ENCODE measurements around the gene SEZ6. TPM values are rescaled to one million over a fixed set of nuclear protein-coding genes. Genes with fewer than 3 reads are reported as not detected.

Gene SEZ6
- polyA plus RNA-seq, 2 donors, result not detected

DNA sequence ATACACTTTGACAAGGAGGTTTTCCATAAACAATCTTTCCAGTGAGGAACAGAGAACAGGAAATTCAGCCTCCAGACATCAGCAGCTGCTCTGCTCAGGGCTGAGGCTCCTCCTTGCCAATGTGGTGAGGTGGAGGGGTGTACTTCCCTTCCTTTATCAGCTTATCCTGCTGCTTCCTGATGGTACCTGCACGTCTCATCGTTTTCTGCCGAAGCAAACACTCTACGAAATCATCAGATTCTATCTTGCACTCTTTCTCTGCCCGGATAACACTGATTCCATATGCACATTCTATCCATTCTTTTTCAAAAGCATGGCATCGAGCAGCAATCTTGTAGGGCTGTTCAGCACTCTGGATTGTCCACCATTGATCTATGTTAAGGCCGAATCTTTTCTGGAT, 15.4 kb upstream of the SEZ6 start:
- no peak overlapping the region for H3K27ac ChIP-seq (ENCODE audit: low read depth in 2 of 2, low read length in 1 of 2)
- 74 to 75% methylated on average over 7 of the region's 7 CpGs for WGBS, 2 donors
- H3K36me3 ChIP-seq (ENCODE audit: control insufficient read depth in 2 of 2, insufficient read depth in 2 of 2, low read length in 1 of 2), result no peaks in the 10 kb centered on the region
- no peaks in the 10 kb centered on the region for H3K9me3 ChIP-seq (ENCODE audit: control insufficient read depth in 2 of 2, insufficient read depth in 1 of 2, low read depth in 1 of 2, low read length in 1 of 2)
- peaks cover 4 to 6% of the 10 kb centered on the region in 2 donors for H3K4me1 ChIP-seq (ENCODE audit: control insufficient read depth in 2 of 2, insufficient read depth in 2 of 2, low read length in 1 of 2)
- peaks cover 0 to 10% of the 10 kb centered on the region in 2 donors for H3K27me3 ChIP-seq (ENCODE audit: control insufficient read depth in 1 of 2, insufficient read depth in 2 of 2, low read length in 2 of 2)
- no peak overlapping the region for H3K4me3 ChIP-seq (ENCODE audit: low read depth in 1 of 2, low read length in 2 of 2)

DNA sequence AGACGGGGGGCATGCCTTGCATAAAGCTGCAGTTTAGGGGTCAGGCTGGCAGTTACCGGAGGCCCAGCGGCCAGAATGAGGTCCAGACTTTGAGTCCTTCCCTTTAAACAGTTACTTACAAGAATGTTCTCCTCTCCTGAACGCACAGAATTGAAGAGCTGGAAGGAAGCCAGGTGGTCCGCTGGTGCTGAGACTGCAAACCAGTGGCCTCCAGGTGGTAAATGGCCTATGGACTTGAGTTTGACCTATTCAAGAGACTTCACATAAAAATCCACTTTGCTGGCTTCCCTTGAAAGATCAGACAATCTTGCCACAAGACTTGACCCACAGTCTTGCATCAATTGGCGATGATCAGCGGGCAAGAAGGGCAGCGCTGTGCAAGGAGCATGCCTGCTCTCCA, 14.7 kb upstream of the SEZ6 start:
- peaks cover 0 to 10% of the 10 kb centered on the region in 2 donors for H3K27me3 ChIP-seq (ENCODE audit: control insufficient read depth in 1 of 2, insufficient read depth in 2 of 2, low read length in 2 of 2)

GRCh38 chr17:29019475-29020181, 13.8 kb upstream of the SEZ6 start:
- no peak overlapping the region for H3K27ac ChIP-seq (ENCODE audit: low read depth in 2 of 2, low read length in 1 of 2)
- peaks cover 4 to 6% of the 10 kb centered on the region in 2 donors for H3K4me1 ChIP-seq (ENCODE audit: control insufficient read depth in 2 of 2, insufficient read depth in 2 of 2, low read length in 1 of 2)
- H3K36me3 ChIP-seq (ENCODE audit: control insufficient read depth in 2 of 2, insufficient read depth in 2 of 2, low read length in 1 of 2), result no peaks in the 10 kb centered on the region
- peaks cover 0 to 10% of the 10 kb centered on the region in 2 donors for H3K27me3 ChIP-seq (ENCODE audit: control insufficient read depth in 1 of 2, insufficient read depth in 2 of 2, low read length in 2 of 2)
- WGBS, 2 donors, result 7 to 12% methylated on average over 35 to 39 of the region's 39 CpGs
- peak overlapping the region in 1 of 2 donors; percentile 1 for H3K4me3 ChIP-seq (ENCODE audit: low read depth in 1 of 2, low read length in 2 of 2)
- H3K9me3 ChIP-seq (ENCODE audit: control insufficient read depth in 2 of 2, insufficient read depth in 1 of 2, low read depth in 1 of 2, low read length in 1 of 2), result no peaks in the 10 kb centered on the region

More for the DNA sequence above, 14.7 kb upstream of the SEZ6 start:
- Histone ChIP-seq H3K4me1 (ENCODE audit: control insufficient read depth in 2 of 2, insufficient read depth in 2 of 2, low read length in 1 of 2) (peaks cover 4 to 6% of the 10 kb centered on the region in 2 donors), H3K9me3 (ENCODE audit: control insufficient read depth in 2 of 2, insufficient read depth in 1 of 2, low read depth in 1 of 2, low read length in 1 of 2) (no peaks in the 10 kb centered on the region), H3K36me3 (ENCODE audit: control insufficient read depth in 2 of 2, insufficient read depth in 2 of 2, low read length in 1 of 2) (no peaks in the 10 kb centered on the region), H3K27ac (ENCODE audit: low read depth in 2 of 2, low read length in 1 of 2) (no peak overlapping the region), H3K4me3 (ENCODE audit: low read depth in 1 of 2, low read length in 2 of 2) (no peak overlapping the region)
- 81% methylated on average over 8 of the region's 8 CpGs for WGBS, 2 donors

- Histone ChIP-seq H3K4me3 (ENCODE audit: low read depth in 1 of 2, low read length in 2 of 2) (peak overlapping the region in 1 of 2 donors; percentile 1), H3K9me3 (ENCODE audit: control insufficient read depth in 2 of 2, insufficient read depth in 1 of 2, low read depth in 1 of 2, low read length in 1 of 2) (no peaks in the 10 kb centered on the region), H3K36me3 (ENCODE audit: control insufficient read depth in 2 of 2, insufficient read depth in 2 of 2, low read length in 1 of 2) (no peaks in the 10 kb centered on the region), H3K27me3 (ENCODE audit: control insufficient read depth in 1 of 2, insufficient read depth in 2 of 2, low read length in 2 of 2) (peaks cover 0 to 10% of the 10 kb centered on the region in 2 donors), H3K4me1 (ENCODE audit: control insufficient read depth in 2 of 2, insufficient read depth in 2 of 2, low read length in 1 of 2) (peaks cover 4 to 6% of the 10 kb centered on the region in 2 donors), H3K27ac (ENCODE audit: low read depth in 2 of 2, low read length in 1 of 2) (no peak overlapping the region)
- 56 to 59% methylated on average over 6 of the region's 6 CpGs for WGBS, 2 donors
These were observed 13.1 kb upstream of the SEZ6 start for GRCh38 chr17:29018788-29019474.

GRCh38 chr17:29016345-29017210, 10.7 kb upstream of the SEZ6 start:
- H3K9me3 ChIP-seq (ENCODE audit: control insufficient read depth in 2 of 2, insufficient read depth in 1 of 2, low read depth in 1 of 2, low read length in 1 of 2), result no peaks in the 10 kb centered on the region
- H3K4me3 ChIP-seq (ENCODE audit: low read depth in 1 of 2, low read length in 2 of 2), result no peak overlapping the region
- H3K27me3 ChIP-seq (ENCODE audit: control insufficient read depth in 1 of 2, insufficient read depth in 2 of 2, low read length in 2 of 2), result peaks cover 0 to 10% of the 10 kb centered on the region in 2 donors
- peaks cover 4 to 6% of the 10 kb centered on the region in 2 donors for H3K4me1 ChIP-seq (ENCODE audit: control insufficient read depth in 2 of 2, insufficient read depth in 2 of 2, low read length in 1 of 2)
- WGBS, 2 donors, result 51 to 54% methylated on average over 13 of the region's 13 CpGs
- H3K36me3 ChIP-seq (ENCODE audit: control insufficient read depth in 2 of 2, insufficient read depth in 2 of 2, low read length in 1 of 2), result no peaks in the 10 kb centered on the region
- no peak overlapping the region for H3K27ac ChIP-seq (ENCODE audit: low read depth in 2 of 2, low read length in 1 of 2)

DNA sequence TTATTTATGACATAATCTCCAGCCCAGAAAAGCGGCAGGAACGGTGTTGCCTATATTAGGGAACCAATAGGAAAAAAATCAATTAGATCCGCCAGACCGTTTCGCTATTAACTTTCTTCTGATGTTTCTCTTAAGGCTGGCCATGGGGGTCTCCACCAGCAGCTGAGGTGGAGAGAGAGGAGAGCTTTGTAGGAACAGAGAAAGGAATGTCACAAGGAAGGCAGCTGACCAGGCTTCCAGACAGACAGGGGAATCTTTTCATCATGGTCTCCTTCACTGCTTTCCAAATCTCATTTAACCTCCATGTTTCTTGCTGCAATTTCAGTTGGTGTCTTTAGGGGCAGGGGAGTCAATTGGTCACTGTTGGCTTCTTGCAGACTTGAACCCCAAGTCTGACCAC, 8.9 kb upstream of the SEZ6 start:
- Histone ChIP-seq H3K4me1 (ENCODE audit: control insufficient read depth in 2 of 2, insufficient read depth in 2 of 2, low read length in 1 of 2) (peaks cover 1% of the 10 kb centered on the region in 2 donors), H3K9me3 (ENCODE audit: control insufficient read depth in 2 of 2, insufficient read depth in 1 of 2, low read depth in 1 of 2, low read length in 1 of 2) (no peaks in the 10 kb centered on the region), H3K27me3 (ENCODE audit: control insufficient read depth in 1 of 2, insufficient read depth in 2 of 2, low read length in 2 of 2) (peaks cover 0 to 8% of the 10 kb centered on the region in 2 donors), H3K36me3 (ENCODE audit: control insufficient read depth in 2 of 2, insufficient read depth in 2 of 2, low read length in 1 of 2) (no peaks in the 10 kb centered on the region), H3K27ac (ENCODE audit: low read depth in 2 of 2, low read length in 1 of 2) (no peak overlapping the region), H3K4me3 (ENCODE audit: low read depth in 1 of 2, low read length in 2 of 2) (no peak overlapping the region)
- 65 to 69% methylated on average over 5 of the region's 5 CpGs for WGBS, 2 donors

DNA sequence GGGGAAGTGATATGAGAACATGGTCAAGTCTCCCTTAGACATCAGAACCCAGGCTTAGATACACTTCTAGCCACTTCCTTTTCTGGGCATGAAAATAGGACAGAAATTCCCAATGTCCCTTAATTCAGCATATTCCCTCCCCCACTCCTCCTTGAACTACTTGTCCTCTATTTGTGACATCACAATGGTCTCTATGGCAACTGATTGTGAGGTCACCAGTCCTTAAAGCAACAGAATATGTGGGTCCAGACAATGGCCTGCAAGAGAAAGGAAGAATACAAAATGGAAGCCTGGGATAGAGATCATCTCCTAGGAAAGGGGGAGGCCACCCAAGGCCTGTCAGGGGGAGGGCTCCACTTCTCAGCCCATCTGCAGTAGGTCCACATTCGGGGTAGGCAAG, 6.7 kb upstream of the SEZ6 start:
- Histone ChIP-seq H3K27ac (ENCODE audit: low read depth in 2 of 2, low read length in 1 of 2) (no peak overlapping the region), H3K27me3 (ENCODE audit: control insufficient read depth in 1 of 2, insufficient read depth in 2 of 2, low read length in 2 of 2) (no peaks in the 10 kb centered on the region), H3K4me1 (ENCODE audit: control insufficient read depth in 2 of 2, insufficient read depth in 2 of 2, low read length in 1 of 2) (no peaks in the 10 kb centered on the region), H3K36me3 (ENCODE audit: control insufficient read depth in 2 of 2, insufficient read depth in 2 of 2, low read length in 1 of 2) (no peaks in the 10 kb centered on the region), H3K9me3 (ENCODE audit: control insufficient read depth in 2 of 2, insufficient read depth in 1 of 2, low read depth in 1 of 2, low read length in 1 of 2) (no peaks in the 10 kb centered on the region), H3K4me3 (ENCODE audit: low read depth in 1 of 2, low read length in 2 of 2) (no peak overlapping the region)
- 87 to 92% methylated on average over 1 of the region's 1 CpG for WGBS, 2 donors

- Histone ChIP-seq H3K9me3 (ENCODE audit: control insufficient read depth in 2 of 2, insufficient read depth in 1 of 2, low read depth in 1 of 2, low read length in 1 of 2) (no peaks in the 10 kb centered on the region), H3K36me3 (ENCODE audit: control insufficient read depth in 2 of 2, insufficient read depth in 2 of 2, low read length in 1 of 2) (no peaks in the 10 kb centered on the region), H3K27ac (ENCODE audit: low read depth in 2 of 2, low read length in 1 of 2) (no peak overlapping the region), H3K27me3 (ENCODE audit: control insufficient read depth in 1 of 2, insufficient read depth in 2 of 2, low read length in 2 of 2) (no peaks in the 10 kb centered on the region), H3K4me1 (ENCODE audit: control insufficient read depth in 2 of 2, insufficient read depth in 2 of 2, low read length in 1 of 2) (no peaks in the 10 kb centered on the region), H3K4me3 (ENCODE audit: low read depth in 1 of 2, low read length in 2 of 2) (no peak overlapping the region)
- 70 to 71% methylated on average over 7 of the region's 7 CpGs for WGBS, 2 donors
These were observed 4.8 kb upstream of the SEZ6 start for GRCh38 chr17:29010586-29010985.

- Histone ChIP-seq H3K36me3 (ENCODE audit: control insufficient read depth in 2 of 2, insufficient read depth in 2 of 2, low read length in 1 of 2) (no peaks in the 10 kb centered on the region), H3K27ac (ENCODE audit: low read depth in 2 of 2, low read length in 1 of 2) (no peak overlapping the region), H3K9me3 (ENCODE audit: control insufficient read depth in 2 of 2, insufficient read depth in 1 of 2, low read depth in 1 of 2, low read length in 1 of 2) (no peaks in the 10 kb centered on the region), H3K4me1 (ENCODE audit: control insufficient read depth in 2 of 2, insufficient read depth in 2 of 2, low read length in 1 of 2) (peaks cover 0 to 3% of the 10 kb centered on the region in 2 donors), H3K27me3 (ENCODE audit: control insufficient read depth in 1 of 2, insufficient read depth in 2 of 2, low read length in 2 of 2) (peaks cover 0 to 4% of the 10 kb centered on the region in 2 donors), H3K4me3 (ENCODE audit: low read depth in 1 of 2, low read length in 2 of 2) (no peak overlapping the region)
- WGBS, 2 donors, result 33 to 36% methylated on average over 3 of the region's 3 CpGs
These were observed 4.3 kb upstream of the SEZ6 start for GRCh38 chr17:29010129-29010528.
